ENCODE results near the gene BCKDK.

GRCh38 chr16:31077592-31078396, 30.4 kb upstream of the BCKDK start:
- TF ChIP-seq CTCF (IDR thresholded peaks at IDR 0.05): peak; percentile 13; the same call in 1 of the 2 replicates
- TF ChIP-seq PBX3 (IDR thresholded peaks at IDR 0.05): no peak
- no peak for TF ChIP-seq MAX (IDR thresholded peaks at IDR 0.05; ENCODE audit: low read depth)
- TF ChIP-seq POLR2AphosphoS5 (IDR thresholded peaks at IDR 0.05; ENCODE audit: low read depth, low read length): no peak
- TF ChIP-seq REST (IDR thresholded peaks at IDR 0.05; ENCODE audit: low read depth, low read length): no peak
- TF ChIP-seq RAD21 (IDR thresholded peaks at IDR 0.05; ENCODE audit: low read length): no peak
- TF ChIP-seq ZBTB33 (IDR thresholded peaks at IDR 0.05; ENCODE audit: borderline replicate concordance, low read depth): no peak
- no peak for TF ChIP-seq EP300 (IDR thresholded peaks at IDR 0.05; ENCODE audit: borderline replicate concordance in 1 of 2, low read depth in 1 of 2, low read length in 1 of 2)
- no peak for TF ChIP-seq RCOR1 (IDR thresholded peaks at IDR 0.05; ENCODE audit: low read length)
- TF ChIP-seq GATA2 (CRISPR knock-in tag; IDR thresholded peaks at IDR 0.05): no peak
